Left lung (tissue), 10 donors: ENCODE data around the gene SHISA6. TPM values are rescaled to one million over a fixed set of nuclear protein-coding genes. Genes with fewer than 3 reads are reported as not detected.

ENCODE experiments used
- ATAC-seq: fragments of 200-7000 bp; cut with Tn5 transposase; one replicate; pipeline ENCODE4 v1.9.1; 2020; ENCODE audit warnings: moderate library complexity
- DNase-seq, 4 donors: peaks; one replicate each; pipeline ENCODE4 v3.0.0-alpha.2; 2013 to 2020
- H3K27ac ChIP-seq, 2 donors: fragments of 200-600 bp; sonication (generic) in 1 of 2; one replicate each; pipeline versions ENCODE4 v1.5.0 to v1.8.0; 2020 to 2021
- H3K27me3 ChIP-seq, 2 donors: fragments of 200-600 bp; sonication (generic) in 1 of 2; one replicate each; pipeline versions ENCODE4 v1.5.0 to v1.8.0; 2020 to 2021
- H3K36me3 ChIP-seq, 2 donors: fragments of 200-600 bp; sonication (generic) in 1 of 2; one replicate each; pipeline versions ENCODE4 v1.5.0 to v1.8.0; 2020 to 2021
- H3K4me1 ChIP-seq, 2 donors: fragments of 200-600 bp; one replicate each; pipeline ENCODE4 v1.8.0; 2021
- H3K4me3 ChIP-seq, 2 donors: fragments of 200-600 bp; sonication (generic) in 1 of 2; one replicate each; pipeline versions ENCODE4 v1.5.0 to v1.8.0; 2020 to 2021; ENCODE audit warnings: mild to moderate bottlenecking in 1 of 2
- H3K9me3 ChIP-seq, 2 donors: fragments of 200-600 bp; sonication (generic) in 1 of 2; one replicate each; pipeline versions ENCODE4 v1.5.0 to v1.8.0; 2020 to 2021
- CTCF ChIP-seq, 2 donors: fragments of 200-600 bp; sonication (generic) in 1 of 2; IDR thresholded peaks; one replicate each; pipeline versions ENCODE4 v1.5.0 to v1.8.0; 2021; ENCODE audit warnings: antibody characterized with exemption in 2 of 2
- intact Hi-C, 2 donors: fragments of 100-400 bp; cut with DNase I; formaldehyde crosslinking; loops; one replicate each; pipeline versions ENCODE4 v1.11.2 to v1.14.2; 2022
- polyA plus RNA-seq, 6 donors: library from polyadenylated mRNA; unstranded; fragments of 120-200 nt; gene quantifications; one replicate each; pipeline ENCODE4 v1.2.1, GENCODE V29; 2013; ENCODE audit not compliant: insufficient read length in 6 of 6
- total RNA-seq, 2 donors: library from RNA; stranded (reverse); fragmentation: NEBNext Ultra II Directional; extraction: Animal tissue kit (Norgen Biotek cat#: 25700); gene quantifications; one replicate each; pipeline ENCODE4 v1.2.1, GENCODE V29; 2021
- donor health status: DM: no; HTN: yes; CAD: no.
- donor health status: DM: no; HTN: no; CAD: no.

Gene SHISA6
- total and polyA plus RNA-seq, 8 donors, result 0.06 to 0.38 (median 0.19) TPM; not detected in 1

DNA sequence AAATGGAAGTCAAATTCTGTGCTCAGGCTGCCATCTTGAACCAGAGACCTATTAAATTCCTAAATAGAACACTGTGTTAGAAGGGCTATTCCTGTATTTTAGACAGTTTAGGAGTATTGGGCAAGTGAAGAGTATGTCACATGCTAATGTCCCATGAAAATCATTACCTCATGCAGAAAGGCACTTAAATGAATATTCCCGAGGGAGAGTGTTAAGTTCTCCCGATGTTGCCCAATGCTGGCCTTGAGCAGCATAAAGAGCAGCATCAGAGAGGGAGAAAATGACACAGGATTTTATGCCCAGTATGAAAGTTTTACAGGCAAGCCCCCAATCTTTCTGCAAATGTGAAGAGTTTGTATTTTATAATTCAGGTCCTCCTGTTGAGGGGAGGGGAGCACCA is 28.2 kb upstream of the SHISA6 start:
- TF ChIP-seq CTCF (IDR thresholded peaks at IDR 0.05), result no peak
- Histone ChIP-seq H3K27me3 (no peaks in the 10 kb centered on the region), H3K4me3 (no peak overlapping the region), H3K9me3 (peaks cover 0 to 21% of the 10 kb centered on the region in 2 donors), H3K36me3 (no peaks in the 10 kb centered on the region), H3K4me1 (no peaks in the 10 kb centered on the region), H3K27ac (no peak overlapping the region)
- intact Hi-C loops, result no loop called here
- ATAC-seq (no peak), DNase-seq (no peak)

GRCh38 chr17:11216976-11217375 is 24.0 kb upstream of the SHISA6 start:
- DNase-seq (no peak), ATAC-seq (no peak)
- intact Hi-C loops, result no loop called here
- H3K9me3 ChIP-seq, result no peaks in the 10 kb centered on the region
- TF ChIP-seq CTCF (IDR thresholded peaks at IDR 0.05), result no peak
- no peaks in the 10 kb centered on the region for H3K4me1 ChIP-seq
- no peak overlapping the region for H3K4me3 ChIP-seq
- H3K27me3 ChIP-seq, result no peaks in the 10 kb centered on the region
- no peaks in the 10 kb centered on the region for H3K36me3 ChIP-seq
- H3K27ac ChIP-seq, result no peak overlapping the region

GRCh38 chr17:11221196-11221595 is 19.8 kb upstream of the SHISA6 start:
- no peaks in the 10 kb centered on the region for H3K4me1 ChIP-seq
- DNase-seq (no peak), ATAC-seq (no peak)
- H3K9me3 ChIP-seq, result no peaks in the 10 kb centered on the region
- no peaks in the 10 kb centered on the region for H3K36me3 ChIP-seq
- H3K27ac ChIP-seq, result no peak overlapping the region
- no peaks in the 10 kb centered on the region for H3K27me3 ChIP-seq
- no peak for TF ChIP-seq CTCF (IDR thresholded peaks at IDR 0.05)
- intact Hi-C loops, result no loop called here
- H3K4me3 ChIP-seq, result no peak overlapping the region

DNA sequence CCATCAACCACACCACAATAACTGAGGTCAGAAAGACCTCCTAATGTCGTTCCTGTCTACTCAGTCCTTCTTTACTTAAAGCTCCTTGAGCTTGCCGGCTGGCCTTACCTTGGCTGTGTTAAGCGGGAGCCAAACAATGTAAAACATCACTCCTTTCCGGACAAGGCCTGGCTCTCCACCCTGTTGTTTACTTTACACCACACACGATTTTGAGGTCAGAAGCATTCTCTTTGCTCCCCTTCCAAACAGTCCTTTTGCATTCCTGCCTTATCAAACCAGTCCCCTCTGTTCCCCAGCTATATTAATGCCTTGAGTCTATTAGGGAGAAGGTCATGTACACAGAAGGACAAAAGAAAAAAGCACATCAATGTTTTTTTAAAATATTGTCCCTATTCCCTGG is 19.3 kb upstream of the SHISA6 start:
- Histone ChIP-seq H3K9me3 (no peaks in the 10 kb centered on the region), H3K27ac (no peak overlapping the region), H3K27me3 (no peaks in the 10 kb centered on the region), H3K4me1 (no peaks in the 10 kb centered on the region), H3K4me3 (no peak overlapping the region), H3K36me3 (no peaks in the 10 kb centered on the region)
- DNase-seq, result no peak
- intact Hi-C loops, result no loop called here
- no peak for TF ChIP-seq CTCF (IDR thresholded peaks at IDR 0.05)
- ATAC-seq, result peak; percentile 81

DNA sequence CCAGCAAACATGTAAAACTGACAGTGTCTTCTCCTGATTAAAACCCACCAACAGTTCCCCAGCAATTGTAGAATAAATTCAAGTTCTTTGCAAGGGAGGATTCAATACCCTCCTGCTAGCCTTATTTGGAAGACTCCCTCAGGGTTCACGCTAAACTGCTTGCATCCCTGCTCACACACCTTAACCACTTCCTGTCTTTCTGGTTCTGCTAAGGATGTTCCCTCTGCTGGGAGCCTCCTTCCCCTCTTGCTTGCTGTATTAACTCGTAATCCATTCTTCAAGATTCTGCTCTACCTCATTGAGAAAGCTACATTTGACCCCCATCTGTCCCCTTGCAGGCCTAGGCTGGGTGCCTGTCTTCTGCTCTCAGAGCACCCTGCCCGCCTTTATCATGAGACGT is 2.3 kb upstream of the SHISA6 start:
- intact Hi-C loops, result no loop called here
- no peak for TF ChIP-seq CTCF (IDR thresholded peaks at IDR 0.05)
- Histone ChIP-seq H3K27me3 (peaks cover 39 to 68% of the 10 kb centered on the region in 2 donors), H3K27ac (no peak overlapping the region), H3K4me3 (no peak overlapping the region), H3K9me3 (no peaks in the 10 kb centered on the region), H3K4me1 (no peaks in the 10 kb centered on the region), H3K36me3 (no peaks in the 10 kb centered on the region)
- DNase-seq (no peak), ATAC-seq (no peak)
